Measurements from ENCODE around the gene GBE1.

Gene GBE1

DNA sequence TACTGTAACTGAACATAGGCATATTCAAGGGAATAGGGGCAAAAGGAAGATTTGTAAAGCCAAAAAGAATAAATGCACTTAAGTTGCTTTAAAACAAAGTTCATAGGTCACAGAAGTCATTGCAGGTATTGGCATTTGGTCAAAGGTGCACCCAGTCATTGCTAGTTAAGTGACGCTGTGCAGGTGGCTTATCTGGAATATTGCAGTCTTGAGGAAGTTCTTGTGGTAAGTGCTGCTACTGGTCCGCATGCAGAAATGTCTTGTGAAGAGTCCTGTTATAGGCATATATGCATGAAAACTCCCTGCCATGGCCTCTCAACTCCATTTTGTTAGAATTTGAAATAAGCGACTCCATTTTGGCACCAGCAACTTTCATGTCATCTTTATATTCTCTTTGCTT, 293.1 kb downstream of the GBE1 start:
- ATAC-seq (no peak), DNase-seq (no peak)

DNA sequence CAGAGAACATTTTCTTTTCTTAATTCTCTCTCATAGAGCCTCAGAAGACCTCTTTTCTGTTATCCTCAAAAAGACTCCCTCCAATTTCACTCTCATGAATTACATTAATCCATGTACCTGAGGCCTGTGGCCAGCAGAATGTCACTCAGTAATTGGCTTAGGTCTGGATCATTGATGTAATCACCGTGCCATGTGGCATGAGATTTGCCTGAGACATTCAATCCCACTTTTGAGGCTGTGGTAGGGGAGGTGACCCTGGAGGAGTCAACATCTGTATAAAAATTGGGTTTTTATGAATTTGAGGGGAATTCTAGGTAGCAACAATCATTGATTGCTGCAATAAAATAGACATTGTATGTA, 295.3 kb downstream of the GBE1 start:
- DNase-seq (no peak), ATAC-seq (no peak)

DNA sequence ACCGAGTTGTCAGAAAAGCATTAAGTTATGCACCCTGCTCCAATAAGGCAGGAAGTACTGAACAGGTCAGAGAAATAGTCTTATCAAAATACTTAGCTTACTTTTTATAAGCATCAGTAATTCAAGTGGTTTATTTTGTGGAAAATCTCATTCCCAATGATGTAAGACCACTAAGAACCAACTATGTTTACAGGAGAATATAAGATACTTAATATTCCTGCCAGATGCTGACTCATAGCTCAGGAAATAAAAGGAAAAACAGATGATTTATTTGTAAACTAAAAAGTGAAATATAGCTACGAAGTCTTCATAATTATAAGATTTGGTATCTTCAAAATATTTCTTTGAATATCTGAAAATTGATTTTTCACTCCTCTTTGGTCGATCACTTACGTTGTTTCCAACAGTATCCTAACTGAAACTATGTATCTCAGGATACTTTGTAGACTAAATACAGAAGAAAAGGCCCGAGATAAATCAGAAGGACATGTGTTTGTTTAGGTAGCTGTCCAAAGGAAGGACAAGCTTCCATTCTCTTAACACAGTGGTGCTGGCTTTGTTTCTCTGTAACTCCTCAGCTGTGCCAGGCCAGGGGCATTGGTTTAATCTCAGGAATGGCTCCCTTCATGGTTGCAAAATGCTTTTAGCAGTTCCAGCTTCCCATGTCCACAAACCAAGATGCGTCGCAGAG, 295.8 kb downstream of the GBE1 start:
- DNase-seq = no peak

DNA sequence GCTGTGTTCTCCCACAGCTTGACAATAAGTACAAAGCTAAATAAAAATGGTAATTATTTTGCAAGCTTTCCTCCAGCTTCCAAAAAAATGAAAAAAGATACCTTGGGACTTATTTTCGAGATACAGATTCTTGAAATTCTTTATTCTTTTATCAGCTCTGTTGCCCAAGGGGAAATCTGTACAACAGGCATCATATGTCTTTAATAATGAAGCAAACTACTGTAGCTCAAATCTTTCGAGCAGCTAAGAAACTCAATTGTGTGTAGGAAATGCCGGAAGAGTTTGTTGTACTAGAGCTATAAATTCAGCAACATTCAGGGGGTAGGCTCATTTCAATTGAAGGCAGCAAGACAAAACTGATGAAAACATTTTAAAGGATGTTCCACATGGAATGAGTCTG, 297.7 kb downstream of the GBE1 start:
- ATAC-seq = no peak
- DNase-seq = no peak

More for the DNA sequence above, 295.8 kb downstream of the GBE1 start:
- no peak for ATAC-seq

DNA sequence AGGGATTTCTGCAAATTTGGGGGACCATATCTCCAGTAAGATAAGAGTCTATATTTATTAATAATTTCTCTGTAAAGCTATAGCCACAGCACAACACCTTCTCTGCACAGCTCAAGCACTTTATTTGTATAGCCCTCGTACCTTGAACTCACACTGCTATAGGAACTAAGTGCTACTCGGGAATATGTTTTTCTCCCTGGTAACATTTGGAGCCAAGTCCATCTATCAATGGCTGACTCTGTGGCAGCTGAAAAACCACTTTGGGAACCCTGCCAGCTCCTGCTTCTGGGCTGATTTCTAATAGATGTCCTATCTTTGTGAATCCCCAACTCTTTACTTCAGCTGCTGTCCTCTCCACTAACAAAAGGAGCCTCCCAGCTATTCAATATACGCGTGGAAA, 298.5 kb downstream of the GBE1 start:
- DNase-seq (no peak), ATAC-seq (no peak)

DNA sequence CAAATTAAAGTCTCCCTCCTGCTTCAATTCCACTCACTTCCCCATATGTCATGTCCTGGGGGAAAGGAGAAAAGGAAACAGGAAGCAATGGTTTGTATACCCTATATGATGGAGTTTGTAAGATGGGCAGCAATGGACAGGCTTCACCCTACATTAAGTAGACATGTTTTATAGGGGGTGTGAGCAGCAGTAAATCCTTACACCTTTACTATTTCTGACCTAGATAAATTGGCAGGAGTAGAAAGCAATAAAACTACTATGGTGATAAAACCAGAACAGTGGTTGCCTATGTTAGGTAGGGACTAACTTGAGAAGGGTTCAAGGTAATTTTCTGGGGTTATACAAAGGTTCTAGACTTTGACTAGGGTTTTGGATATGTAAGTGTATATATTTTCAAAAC, 301.7 kb downstream of the GBE1 start:
- ATAC-seq (no peak), DNase-seq (no peak)

DNA sequence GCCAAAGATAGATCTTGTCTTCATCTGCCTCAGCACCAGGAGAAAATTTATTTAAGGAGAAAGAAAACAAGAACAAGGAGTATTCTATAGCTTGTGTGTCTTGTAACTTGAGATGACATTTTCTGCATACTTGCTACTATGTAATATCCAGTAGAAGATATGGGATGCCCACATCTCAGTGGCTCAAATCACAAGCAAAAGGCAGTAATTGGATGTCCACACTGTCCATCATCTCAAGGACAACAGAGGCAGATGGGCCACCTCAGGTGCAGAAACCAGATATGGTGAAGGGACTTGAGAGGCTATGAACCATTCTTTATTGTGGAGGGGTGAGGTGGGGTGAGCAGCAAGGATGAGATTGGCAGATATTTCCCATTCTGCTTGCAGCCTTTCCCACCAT, 309.0 kb downstream of the GBE1 start:
- ATAC-seq (no peak), DNase-seq (no peak)

DNA sequence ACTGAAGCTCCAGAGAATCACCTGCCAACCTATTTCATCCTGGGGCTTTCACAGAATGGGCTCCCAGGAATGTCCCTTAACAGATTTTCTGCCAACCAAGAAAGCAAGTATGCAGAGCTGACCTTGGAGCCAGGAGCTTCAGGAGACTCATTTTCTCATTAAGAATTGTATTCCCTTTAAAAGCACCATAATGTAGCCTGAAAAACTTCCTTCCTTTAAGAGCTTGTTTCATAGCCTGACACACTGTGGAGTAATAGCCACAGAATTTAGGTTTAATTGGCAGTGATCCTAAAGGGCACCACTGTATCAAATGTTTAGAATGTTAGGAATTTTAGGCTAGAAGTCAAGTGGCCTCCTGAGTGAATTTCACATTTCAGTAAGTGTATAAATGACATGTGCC, 309.8 kb downstream of the GBE1 start:
- no peak for DNase-seq
- no peak for ATAC-seq

DNA sequence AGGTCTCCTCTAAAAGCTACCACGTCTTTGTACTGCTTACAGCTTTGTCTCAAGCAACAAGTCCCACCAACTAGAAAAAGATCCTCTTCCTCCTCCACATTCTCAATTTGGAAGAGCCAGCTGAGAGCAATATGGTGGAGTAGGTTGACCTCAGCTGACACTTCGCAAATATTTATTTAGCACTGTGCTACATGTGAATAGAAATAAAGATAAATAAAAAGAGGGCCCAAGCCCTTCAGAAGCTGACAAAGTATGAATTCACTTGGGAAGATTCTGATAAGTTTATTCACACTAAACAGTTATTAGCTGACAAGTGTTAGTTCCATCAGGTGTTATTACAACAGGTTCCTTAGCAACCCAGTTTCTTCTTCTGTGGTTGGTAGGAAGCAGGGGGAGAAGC, 310.3 kb downstream of the GBE1 start:
- DNase-seq = no peak
- ATAC-seq = no peak

DNA sequence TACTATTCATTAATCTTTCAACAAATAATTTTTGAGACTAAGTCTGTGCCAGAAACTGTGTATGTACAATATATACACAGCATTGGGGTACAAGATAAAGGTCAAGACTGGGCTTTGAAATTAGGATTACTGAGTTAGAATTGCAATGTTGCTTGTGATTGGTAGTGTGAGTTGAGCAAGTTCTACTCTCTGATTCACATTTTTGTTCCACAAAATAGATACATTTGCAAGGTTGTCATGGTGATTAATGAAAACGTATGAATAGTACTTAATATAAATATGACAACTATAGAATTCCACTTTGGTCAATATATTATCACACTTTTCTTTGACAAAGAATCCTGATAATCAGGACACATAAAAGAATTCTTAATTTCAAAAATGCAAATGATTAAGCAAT, 314.6 kb downstream of the GBE1 start:
- ATAC-seq = no peak
- no peak for DNase-seq

DNA sequence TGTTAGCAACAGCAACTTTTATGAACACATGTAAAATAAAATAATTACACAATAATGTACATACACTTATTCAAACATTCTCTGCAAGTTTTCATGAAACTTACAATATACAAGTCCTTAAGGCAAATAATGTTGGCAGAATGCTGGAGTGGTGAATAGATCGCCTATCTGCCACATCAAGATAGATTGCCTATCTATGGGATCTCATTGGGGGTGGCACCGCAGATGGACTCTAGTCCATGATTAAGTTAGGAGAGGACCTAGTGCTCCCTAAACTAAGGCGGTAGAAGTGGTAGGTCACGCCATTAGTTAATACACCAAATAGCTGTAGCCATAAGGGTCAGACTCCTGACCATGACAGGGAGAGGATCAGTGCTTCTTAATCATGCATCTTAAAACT, 315.7 kb downstream of the GBE1 start:
- no peak for DNase-seq
- no peak for ATAC-seq

DNA sequence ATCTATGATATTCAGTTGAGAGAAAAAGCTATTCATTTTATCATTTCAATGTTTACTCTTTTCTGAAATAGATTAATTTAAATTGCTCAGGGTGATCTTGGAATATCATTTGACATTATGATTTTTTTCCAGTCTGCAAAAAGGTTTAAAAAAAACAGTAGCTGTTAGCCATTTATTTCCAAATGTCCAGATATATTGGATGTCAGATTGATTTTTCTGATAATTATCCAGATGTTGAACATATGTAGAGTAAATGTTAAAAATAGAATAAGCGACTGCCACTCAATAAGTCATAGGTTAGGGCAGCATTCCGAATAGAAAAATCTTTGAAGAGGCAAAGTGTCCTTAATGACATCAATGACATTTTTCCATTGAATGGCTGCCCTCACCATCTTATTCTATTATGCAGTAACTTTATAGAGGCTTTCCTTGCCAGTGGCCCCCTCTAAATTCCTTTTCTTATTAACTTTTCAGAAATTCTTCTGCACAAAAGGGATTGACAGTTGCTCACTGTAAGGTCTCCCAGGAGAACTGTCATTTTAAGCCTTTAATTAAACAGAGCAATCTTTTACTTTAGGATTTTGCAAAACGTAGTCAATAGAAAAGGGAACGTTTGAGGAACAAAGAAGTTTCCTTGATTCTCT, 316.5 kb downstream of the GBE1 start:
- DNase-seq (no peak), ATAC-seq (no peak)

DNA sequence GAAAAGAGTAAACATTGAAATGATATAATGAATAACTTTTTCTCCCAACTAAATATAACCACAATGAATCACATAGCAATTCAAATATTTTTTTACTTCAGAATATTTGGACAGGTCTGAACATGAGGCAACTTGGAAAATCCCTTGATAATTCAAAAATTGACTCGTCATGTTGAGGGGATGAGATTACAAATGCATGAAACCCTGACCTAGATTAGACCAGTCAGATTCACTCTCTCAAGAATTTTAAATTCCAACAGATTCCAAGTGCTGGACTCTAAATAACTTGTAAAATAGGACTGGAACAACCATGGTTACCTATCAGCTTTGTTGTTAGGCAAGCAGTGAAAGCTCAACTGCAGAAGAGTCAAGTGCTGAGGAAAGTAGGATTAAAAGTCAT, 317.5 kb downstream of the GBE1 start:
- DNase-seq (no peak), ATAC-seq (no peak)

DNA sequence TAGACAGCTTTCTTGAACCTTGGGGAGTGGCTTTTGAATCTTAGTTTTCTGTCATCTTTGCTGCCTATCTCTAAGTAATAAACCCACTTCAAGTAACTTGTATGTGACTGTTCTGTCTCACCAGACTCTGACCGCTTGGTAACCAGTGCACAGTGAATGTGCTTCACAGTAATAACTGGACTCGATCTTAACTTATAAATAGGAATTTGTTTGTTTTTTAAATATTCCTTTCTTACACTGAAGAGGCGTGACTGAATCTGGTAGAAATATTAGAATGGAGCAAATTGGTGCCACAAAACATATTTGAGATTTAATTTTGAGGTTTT, 318.0 kb downstream of the GBE1 start:
- ATAC-seq (no peak), DNase-seq (no peak)

DNA sequence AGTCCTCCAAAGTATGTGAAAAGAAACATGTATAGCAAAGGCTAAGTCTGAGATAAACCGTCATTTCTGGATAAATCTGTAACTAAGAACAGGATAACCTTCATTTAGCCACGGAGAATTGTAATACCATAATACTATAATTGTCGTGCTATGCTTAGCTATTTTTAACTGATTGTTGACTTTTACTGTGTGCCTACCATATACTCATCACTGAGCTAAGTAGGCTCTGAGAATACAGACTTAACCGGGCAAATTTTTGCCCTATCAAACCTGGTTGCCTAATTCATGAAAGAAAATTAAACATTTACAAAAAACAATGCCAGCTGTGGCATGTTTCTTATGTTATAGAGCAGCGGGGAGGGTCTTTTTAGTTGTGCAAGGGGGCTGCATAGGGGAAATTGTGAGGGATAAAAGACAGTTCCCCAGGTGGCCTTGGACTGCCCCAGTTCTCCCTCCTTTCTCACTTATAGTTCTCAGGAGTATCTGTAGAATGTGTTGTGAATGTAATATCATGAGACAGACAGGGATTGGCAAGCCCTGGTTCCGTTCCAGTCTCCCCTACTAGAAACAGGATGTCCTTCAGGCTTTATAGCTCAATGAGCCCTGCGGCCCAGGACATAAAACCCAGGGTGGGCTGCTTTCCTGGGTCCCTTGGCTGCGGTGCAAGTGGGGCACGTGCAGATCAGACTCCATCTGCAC, 318.5 kb downstream of the GBE1 start:
- ATAC-seq (no peak), DNase-seq (no peak)

DNA sequence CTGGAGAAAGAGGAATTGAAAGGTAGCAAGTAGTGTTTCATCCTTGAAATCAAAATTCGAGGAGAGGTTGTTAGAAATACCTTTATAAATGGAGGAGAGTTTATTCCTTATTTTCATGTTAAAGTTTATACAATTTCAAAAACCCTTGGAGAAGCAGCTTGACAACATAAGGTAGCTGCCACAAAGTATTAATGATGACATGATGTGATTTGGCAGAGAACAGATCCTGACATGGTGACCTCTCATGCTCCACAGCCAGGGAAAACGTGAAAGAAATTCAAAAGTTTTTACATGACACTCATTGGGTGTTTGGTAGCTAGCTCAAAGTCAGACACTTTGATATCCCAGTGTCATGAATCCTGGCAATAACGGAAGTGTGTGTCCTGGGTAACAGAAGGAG, 320.8 kb downstream of the GBE1 start:
- DNase-seq (no peak), ATAC-seq (no peak)

Data from stimulated activated naive CD8-positive, alpha-beta T cell treated with anti-CD3 and anti-CD28 coated beads, Interleukin-15, Interleukin-2, amounts not matched to agents 100 U/mL and 50 U/mL, for 24 hours (primary cell).